GM19240 (cell line): ENCODE data around the gene CCDC102A.
"Not testable (repeated sequence)": the region's sequence is repeated elsewhere in the genome, so short reads cannot be mapped to it uniquely, and the experiment has no call there.

Experiments used
- DNase-seq: peaks from one replicate; pipeline ENCODE4 v3.0.0; 2011; ENCODE audit warnings: low spot score; ENCODE audit not compliant: insufficient read length

Gene CCDC102A

DNA sequence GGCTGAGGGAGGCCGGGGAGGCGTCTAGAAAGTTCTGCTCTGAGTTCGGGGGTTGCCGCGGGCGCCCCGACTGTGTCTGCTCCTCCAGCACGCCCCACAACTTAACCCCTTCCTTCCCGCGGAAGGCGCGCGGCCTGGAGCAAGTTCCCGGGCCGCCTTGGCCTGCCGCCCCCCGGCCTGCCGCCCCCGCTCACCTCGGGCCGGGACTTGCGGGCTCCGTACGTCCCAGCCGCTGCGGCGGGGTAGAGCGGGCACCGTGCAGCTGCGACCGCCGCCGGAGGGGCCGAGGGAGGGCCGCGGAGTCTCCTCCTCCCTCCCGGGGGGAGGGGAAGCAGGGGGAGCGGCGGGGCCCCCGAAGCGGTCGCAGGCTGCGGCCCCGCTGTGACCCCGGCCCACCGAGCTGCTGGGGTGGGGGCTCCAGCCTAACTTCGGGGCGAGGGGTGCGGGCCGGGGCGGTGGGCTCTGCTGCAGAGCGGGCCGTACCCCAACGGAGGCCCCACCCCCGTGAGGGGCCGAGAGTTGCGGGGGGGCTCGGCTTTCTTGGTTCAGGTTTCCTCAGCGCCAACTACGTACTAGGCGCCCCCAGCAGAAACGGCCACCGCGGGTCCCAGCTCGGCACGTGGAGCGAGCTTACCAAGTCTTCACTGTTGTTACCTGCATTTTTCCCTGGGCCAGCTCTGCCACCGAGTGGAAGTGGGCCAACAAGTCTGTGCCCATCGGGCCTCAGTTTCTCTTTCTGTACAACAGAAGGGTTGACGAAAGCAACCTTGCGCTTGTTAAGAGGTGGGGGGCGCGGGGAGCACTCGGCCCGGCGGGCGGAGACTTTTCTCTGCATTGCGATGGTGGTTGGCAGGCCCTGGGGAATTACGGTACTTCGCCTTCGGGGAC lies at the start of gene CCDC102A:
TSS of gene CCDC102A (minus strand) at position 266 of the 888 bp plus-strand sequence. CDS start 7,394 bp downstream, outside the sequence.
- no peak for DNase-seq

DNA sequence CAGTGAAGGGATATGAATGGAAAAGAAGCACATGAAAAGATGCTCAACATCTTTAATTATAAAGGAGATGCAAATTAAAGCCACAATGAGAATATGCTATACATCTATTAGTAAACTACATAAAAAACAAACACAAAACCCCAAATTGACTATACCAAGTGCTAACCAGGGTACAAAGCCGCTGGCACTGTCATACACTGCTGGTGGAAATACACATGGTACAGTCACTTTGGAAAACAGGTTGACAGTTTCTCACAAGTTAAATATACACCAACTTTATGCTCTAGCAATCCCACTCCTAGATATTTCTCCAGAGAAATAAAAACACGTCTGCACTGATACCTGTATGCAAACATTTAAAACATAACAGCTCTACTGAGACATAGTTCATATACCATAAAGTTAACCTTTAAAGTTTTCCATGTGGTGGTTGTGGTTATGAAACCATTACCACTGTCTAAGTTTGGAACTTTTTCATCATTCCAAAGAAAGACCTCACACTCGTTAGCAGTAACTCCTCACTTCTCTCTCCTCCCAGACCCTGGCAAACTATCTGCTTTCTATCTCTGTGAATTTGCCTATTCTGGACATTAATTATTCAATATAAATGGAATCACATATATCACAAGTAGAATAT lies 48.8 kb upstream of the CCDC102A start:
- DNase-seq, result no peak

DNA sequence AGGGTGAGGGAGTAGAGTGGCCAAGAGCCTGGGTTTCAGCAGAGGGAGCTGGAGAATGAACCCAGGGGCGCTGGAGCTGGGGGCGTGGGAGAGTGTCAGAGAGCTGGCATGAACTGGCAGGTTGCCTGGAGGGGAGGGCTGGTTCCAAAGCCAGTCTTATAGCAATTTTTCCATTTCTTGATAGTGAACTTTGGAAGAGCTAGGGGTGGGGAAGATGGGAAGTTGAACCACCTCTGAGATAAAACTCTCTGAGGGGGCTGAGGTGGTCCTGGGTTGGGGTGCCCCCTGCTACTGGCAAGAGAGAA lies 42.9 kb upstream of the CCDC102A start:
- DNase-seq, result no peak

DNA sequence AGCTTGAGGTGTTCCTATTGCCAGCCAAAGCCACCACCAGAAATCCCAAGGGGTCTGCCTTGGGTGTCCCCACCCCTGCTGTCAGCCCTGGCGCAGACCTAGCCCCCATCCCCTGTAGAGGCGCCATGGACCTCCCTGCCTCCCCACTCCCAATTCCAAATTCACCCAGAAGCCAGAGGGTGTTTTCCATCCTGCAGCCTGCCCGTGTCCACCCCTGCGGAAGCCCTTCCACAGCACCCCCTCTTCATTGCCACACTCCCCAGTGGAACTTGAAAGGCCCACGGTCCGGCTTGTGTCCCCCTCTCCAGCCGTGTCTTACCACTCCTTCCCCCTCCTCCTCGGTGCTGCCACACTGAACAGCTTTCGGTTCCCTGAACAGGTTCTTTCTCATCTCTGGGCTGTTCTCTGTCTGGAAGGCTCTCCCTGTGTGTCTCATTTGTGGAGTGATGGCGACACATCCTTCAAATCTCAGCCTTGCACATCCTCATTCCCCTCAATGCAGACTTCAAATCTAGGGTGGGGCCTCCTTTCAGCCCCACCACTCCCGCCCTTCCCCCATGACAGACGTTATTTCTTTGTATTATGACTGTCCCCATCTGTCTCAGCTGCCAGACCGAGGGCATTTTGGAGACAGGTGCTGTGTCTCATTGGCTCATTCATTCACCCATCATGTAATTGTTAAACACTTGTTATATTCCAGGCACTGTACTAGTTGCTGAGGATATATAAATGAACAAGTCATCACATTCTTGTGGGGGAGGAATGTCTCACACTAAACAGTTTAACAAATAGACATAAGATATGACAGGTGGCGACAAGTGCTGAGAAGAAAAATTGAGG lies 42.4 kb upstream of the CCDC102A start:
- no peak for DNase-seq

DNA sequence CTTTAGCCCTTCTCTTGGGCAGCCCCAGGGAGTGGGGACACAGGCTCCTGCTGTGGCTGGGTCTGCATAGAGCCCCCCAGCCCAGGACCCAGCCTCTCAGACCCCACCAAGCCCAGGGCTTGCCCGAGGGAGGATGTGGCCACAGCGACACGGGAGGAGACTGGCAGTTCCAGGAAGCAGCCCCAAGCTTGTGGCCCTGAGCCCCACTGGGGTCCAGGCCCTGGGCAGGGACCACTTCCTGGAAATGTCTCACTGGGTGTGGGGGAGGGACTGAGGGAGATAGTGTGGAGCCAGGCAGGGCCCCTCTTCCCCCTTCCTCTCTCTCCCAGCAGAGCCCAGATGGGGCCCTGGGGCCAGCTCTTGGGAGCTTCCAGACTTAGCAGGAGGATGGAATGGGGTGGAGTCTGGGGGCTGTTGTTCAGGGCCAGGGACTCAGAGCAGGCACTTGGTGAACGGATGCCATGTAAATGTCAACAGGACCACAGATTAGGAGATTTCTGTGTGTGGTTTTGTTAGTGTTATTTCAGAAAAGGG lies 41.4 kb upstream of the CCDC102A start:
- no peak for DNase-seq

DNA sequence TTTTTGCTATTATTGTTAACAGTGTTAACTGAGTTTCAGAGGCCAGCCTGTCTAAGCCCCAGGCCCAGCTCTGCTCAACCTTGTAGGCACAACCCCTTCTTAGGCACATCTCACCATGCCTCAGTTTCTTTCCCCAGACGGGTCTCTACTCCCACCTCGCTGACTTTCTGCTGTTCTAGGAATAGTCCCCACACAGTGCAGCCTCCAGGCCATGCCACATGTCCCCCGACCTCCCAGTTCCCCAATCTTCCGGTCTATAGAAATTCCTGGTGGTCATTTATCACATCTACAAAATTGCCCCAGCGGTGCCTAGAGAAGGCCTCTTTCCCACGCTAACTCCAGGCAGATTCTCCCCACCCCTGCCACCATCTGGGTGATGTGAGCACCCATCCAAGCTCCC lies 40.8 kb upstream of the CCDC102A start:
- no peak for DNase-seq

DNA sequence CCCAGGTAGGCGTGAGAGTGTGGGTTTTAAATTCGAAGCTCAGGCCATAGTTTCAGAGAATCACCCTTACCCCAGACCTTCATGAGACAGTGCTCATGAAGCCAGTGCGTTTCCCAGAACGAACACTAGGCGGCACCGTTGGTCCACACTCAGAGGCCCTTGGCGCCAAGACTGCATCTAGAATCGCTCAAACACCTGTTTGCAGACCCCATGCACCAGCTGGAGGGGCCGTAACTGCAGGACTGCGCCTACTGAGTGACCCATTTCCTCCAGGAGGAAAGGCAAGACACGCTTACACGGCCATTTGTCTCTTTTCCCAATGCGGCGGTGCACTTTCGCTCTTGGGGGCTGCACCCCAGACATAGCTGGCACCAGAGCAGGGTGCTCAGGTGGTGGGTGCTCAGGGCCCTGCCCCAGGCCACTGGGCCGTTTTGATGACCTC lies 40.1 kb upstream of the CCDC102A start:
- peak; percentile 53 for DNase-seq

DNA sequence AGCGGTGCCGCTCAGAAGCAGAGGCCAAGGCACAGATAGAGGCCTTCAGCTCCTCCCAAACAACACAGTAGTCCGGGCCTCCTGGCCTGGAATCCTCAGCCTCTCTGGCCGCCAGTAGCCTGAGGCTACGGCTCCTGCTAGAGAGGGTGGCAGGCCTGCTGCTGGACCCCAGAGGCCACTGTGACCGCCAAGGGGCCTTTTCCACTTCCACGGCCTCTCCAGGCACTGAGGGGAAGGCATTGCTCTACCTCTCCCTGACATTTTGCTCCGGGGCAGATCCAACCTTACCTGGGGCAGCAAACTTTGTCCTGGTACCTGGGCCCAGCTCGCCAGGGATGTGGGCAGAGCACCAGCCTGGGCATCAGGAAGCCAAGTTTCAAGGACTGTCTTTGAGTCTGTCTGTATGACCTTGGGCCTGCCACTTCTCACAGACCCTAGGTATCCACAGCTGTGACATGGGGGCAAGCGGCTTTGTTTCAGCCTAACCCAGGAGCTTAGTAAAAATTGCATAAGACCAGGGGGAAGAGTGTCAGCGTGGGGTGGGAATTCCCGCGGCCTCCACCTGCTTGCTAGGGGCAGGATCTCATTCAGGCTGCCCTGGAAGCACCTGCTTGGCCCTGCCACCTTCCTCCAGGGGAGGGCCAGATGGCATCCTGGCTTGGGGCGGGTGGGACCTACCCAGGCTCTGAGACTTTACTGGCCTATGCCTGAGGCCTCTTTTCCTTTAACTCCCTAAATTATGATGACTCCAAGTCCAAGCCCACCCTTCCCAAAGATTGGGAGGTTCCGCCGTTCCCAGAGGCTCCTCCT lies 39.3 kb upstream of the CCDC102A start:
- DNase-seq, result no peak

DNA sequence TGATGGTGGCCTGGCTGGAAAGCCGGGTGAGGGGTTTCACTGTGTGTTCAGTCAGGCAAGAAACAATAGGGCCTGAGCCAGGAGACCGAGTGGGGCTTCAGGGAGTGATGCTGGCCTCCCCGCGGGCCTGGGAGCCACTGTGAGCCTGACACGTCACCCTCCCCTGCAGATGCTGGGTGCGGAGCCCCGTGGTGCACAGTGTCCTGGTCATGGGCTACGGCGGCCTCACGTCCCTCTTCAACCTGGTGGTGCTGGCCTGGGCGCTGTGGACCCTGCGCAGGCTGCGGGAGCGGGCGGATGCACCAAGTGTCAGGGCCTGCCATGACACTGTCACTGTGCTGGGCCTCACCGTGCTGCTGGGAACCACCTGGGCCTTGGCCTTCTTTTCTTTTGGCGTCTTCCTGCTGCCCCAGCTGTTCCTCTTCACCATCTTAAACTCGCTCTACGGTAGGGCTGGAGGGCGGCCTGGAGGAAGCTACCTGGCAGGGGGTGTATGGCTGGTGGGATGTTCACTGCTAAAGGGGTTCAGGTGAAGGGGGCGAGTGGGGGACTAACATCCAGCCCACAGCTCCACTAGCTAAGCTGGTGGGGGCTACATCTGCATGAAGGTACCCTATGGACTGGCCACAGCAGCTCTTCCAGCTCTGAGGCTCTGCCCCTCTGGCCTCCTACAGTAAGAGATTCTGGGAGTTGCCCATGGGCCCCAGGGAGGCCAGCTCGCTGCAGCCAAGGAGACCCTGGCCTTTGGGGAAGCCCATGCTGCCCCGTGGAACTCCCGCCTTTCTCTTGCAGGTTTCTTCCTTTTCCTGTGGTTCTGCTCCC lies 38.5 kb upstream of the CCDC102A start:
- DNase-seq, result no peak

DNA sequence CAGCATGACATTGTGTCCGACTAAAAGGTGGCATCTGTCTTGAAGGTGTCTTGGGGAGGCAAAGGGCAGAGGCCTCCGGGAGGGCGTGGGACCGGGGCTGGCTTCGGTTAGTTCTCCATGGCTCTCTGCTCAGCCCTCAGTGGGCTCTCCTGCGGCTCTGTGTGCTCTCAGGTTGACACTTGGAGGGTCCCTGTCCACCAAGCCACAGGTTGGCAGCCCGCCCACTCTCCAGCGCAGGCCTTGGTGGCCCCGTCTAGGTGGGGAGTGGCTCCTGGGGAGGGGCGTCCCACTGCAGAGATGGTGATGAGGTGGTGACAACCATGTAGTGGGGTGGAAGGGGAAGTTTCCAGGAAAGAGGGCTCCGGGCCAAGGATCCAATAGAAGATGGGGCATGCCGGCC lies 37.7 kb upstream of the CCDC102A start:
- no peak for DNase-seq

DNA sequence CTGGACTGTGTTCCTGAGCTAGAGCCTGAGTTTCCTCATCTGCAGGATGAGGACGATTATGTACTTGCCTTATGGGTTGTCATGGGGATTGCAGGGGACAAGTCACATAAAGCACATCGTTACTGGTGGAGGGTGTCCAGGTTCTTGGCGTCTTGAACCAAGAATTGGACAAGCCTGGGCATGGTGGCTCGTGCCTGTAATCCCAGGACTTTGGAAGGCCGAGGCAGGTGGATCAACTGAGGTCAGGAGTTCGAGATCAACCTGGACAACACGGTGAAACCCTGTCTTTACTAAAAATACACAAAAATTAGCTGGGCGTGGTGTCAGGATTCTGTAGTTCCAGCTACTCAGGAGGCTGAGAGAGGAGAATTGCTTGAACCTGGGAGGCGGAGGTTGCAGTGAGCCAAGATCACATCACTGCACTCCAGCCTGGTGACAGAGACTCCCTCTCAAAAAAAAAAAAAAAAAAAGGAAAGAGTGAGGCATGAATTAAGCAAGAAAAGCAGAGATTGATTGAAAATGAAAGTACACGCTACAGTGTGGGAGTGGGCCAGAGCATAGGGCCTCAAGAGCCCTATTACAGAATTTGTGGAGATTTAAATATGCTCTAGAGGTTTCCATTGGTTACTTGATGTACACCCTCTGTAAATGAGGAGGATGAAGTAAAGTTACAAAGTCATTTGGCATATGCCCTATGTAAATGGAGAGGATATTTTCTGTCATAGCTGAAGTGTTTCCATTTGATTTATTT lies 36.8 kb upstream of the CCDC102A start:
- DNase-seq, result no peak

DNA sequence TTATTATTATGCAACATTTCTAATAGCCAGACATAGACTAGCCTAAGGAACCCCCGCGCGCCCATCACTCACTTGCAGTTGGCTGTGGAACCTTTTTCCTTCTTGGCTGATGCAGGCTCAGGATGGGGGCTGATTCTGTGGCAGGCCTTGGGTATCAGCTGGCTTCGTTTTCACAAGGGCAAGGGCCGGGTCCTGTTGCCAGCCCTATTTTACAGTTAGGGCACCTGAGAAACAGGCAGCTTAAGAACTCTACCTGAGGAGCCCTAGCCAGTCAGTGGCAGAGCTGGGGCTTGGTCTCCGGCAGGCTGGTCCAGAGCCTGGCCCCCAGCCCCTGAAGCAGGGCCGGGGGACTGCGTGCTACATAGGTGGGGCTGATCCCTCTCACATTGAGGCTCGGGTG lies 34.7 kb upstream of the CCDC102A start:
- no peak for DNase-seq

DNA sequence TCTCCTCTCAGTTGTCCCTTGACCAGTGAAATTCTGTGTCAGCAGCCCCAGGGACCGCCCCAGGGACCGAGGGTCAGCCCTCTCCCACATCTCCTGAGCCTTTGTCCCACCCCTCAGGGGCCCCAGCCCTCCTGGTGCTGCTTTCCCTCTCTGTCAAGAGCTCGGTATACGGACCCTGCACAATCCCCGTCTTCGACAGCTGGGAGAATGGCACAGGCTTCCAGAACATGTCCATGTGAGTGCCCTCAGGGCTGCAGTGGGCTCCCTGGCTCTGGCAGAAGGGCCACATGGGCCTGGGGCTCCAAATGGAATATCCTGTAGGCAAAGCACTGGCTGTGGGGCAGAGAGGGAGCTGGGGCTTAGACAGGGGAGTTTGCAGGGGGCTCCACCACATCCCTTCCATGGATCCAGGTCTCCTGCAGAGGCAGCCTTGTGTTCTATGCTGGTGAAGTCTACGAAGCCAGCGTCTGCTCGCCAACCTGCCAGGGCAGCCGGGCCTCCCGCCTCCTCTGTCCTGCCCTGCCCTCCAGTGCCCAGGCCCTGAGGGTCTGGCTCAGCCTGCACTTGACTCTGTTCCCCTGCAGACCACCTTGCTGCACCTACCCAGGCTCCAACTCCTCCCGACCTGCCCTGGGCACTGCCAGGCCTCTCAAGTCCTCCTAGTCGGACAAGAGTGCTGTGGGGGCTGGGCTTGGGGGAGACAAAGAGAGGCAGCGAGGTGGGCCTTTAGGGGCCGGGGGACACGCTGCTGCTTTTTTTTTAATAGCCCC lies 34.1 kb upstream of the CCDC102A start:
- DNase-seq, result no peak

DNA sequence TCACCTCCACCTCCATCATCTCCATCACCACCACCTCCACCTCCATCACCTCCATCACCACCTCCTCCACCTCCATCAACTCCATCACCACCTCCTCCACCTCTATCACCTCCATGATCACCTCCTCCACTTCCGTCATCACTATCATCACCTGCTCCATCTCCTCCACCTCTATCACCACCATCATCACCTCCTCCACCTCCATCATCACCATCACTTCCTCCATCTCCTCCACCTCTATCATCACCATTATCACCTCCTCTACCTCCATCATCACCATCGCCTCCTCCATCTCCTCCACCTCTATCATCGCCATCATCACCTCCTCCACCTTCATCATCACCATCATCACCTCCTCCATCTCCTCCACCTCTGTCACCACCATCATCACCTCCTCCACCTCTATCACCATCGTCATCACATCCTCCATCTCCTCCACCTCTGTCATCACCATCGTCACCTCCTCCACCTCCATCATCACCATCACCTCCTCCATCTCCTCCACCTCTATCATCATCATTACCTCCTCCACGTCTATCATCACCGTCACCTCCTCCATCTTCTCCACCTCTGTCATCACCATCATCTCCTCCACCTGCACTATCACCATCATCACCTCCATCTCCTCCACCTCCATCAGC lies 33.1 kb upstream of the CCDC102A start:
- no peak for DNase-seq

DNA sequence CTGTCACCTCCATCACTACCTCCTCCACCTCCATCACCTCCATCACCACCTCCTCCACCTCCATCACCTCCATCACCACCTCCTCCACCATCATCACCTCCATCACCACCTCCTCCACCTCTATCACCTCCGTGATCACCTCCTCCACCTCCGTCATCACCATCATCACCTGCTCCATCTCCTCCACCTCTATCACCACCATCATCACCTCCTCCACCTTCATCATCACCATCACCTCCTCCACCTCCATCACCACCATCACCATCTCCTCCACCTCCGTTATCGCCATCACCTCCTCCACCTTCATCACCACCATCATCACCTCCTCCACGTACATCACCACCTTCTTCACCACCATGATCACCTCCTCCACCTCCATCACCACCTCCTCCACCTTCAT lies 32.4 kb upstream of the CCDC102A start:
- not testable (repeated sequence) for DNase-seq

DNA sequence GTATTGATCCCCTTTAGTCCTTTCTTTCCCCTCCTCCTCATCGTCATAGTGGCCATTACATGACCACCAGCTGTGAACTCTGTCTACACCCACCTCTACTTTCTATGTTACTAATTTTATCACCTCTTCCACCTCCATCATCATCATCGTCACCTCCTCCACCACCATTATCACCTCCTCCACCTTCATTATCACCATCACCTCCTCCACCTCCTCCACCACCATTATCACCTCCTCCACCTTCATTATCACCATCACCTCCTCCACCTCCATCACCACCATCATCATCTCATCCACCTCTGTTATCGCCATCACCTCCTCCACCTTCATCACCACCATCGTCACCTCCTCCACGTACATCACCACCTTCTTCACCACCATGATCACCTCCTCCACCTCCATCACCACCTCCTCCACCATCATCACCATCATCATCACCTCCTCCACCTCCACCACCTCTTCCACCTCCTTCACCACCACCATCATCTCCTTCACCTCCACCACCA lies 31.9 kb upstream of the CCDC102A start:
- no peak for DNase-seq

DNA sequence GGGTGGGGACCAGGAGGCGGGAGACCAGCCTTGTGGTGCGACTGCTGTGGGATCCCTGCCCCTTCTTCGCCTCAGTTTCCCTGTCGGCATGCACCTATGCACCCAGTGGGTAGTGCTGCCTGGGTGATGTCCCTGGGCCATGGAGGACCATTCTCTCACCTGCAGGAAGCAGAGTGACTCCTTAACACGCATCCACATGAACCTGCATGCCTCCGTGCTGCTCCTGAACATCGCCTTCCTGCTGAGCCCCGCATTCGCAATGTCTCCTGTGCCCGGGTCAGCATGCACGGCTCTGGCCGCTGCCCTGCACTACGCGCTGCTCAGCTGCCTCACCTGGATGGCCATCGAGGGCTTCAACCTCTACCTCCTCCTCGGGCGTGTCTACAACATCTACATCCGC lies 31.3 kb upstream of the CCDC102A start:
- DNase-seq, result no peak

DNA sequence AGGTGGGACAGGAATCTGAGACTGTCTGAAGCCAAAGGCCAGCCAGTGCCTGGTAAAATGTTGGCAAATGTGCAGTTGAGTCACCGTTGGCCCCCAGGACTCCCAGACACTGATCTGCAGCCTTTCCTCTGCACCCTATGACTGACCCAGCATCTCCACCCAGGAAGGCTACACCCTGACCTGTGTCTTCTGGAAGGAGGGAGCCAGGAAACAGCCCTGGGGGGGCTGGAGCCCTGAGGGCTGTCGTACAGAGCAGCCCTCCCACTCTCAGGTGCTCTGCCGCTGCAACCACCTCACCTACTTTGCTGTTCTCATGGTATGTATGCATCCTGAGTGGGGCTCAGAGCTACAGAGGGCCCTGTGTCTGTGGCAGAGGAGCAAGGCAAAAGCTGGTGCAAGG lies 30.1 kb upstream of the CCDC102A start:
- DNase-seq, result no peak
